ENCODE measurements around the gene PDLIM7. TPM values are rescaled to one million over a fixed set of nuclear protein-coding genes. Genes with fewer than 3 reads are reported as not detected.
A peak's percentile ranks its signal among the peaks of the same experiment; 100 is the strongest.

Gene PDLIM7
- total and polyA plus RNA-seq, 2 experiments from 2014 or later, result 94.7 to 128 TPM

- Mint-ChIP-seq H3K27ac (0 out of 2 replicates have a peak overlapping the region, but pooled peaks have one; percentile 67), H3K9me3 (peaks cover 2% of the 10 kb centered on the region; the same call in 1 of the 3 replicates), H3K36me3 (ENCODE audit: low read depth) (peaks cover 59% of the 10 kb centered on the region), H3K4me1 (peaks cover 38% of the 10 kb centered on the region), H3K4me3 (no peak overlapping the region), H3K27me3 (ENCODE audit: insufficient read depth, low read depth, poor library complexity) (peaks cover 34% of the 10 kb centered on the region)
- Histone ChIP-seq H3K79me2 (replicated peaks; ENCODE audit: insufficient read depth) (peaks cover 20% of the 10 kb centered on the region), H3K9me2 (ENCODE audit: insufficient read depth) (no peaks in the 10 kb centered on the region), H3F3A (replicated peaks; ENCODE audit: low read depth) (peaks cover 38% of the 10 kb centered on the region; the same call in 1 of the 2 replicates), H4K20me1 (replicated peaks; ENCODE audit: insufficient read depth) (no peaks in the 10 kb centered on the region; the same call in 1 of the 2 replicates), H3K4me2 (no peak overlapping the region), H3K27ac (ENCODE audit: low read depth) (peak overlapping the region; percentile 74), H3K4me3 (no peak overlapping the region), H3K36me3 (ENCODE audit: insufficient read depth) (peaks cover 7% of the 10 kb centered on the region), H2AFZ (no peak overlapping the region), H3K4me1 (ENCODE audit: insufficient read depth) (peaks cover 30% of the 10 kb centered on the region), H3K27me3 (ENCODE audit: insufficient read depth) (no peaks in the 10 kb centered on the region)
- TF ChIP-seq CREB1 (CRISPR knock-in tag; IDR thresholded peaks at IDR 0.05; ENCODE audit: low read depth), result no peak
- ATAC-seq, result peak; percentile 0; the same call in 2 of the 3 replicates
- DNase-seq (ENCODE audit: low spot score), result peak; percentile 57
Observed at GRCh38 chr5:177491983-177492746, 5.2 kb downstream of the PDLIM7 start.

- H2AFZ ChIP-seq, result no peak overlapping the region
- H3K4me1 Mint-ChIP-seq, result peaks cover 38% of the 10 kb centered on the region
- peaks cover 35% of the 10 kb centered on the region for H3K27me3 Mint-ChIP-seq (ENCODE audit: insufficient read depth, low read depth, poor library complexity)
- peaks cover 2% of the 10 kb centered on the region; the same call in 1 of the 3 replicates for H3K9me3 Mint-ChIP-seq
- H3K27me3 ChIP-seq (ENCODE audit: insufficient read depth), result no peaks in the 10 kb centered on the region
- ATAC-seq (peak; percentile 59), DNase-seq (ENCODE audit: low spot score) (peak; percentile 94)
- no peak overlapping the region for H3K27ac ChIP-seq (ENCODE audit: low read depth)
- H3K4me3 Mint-ChIP-seq, result peak overlapping the region; percentile 46; the same call in 1 of the 3 replicates
- no peak overlapping the region for H3K4me3 ChIP-seq
- H3K4me2 ChIP-seq, result peak overlapping the region; percentile 64; the same call in 1 of the 2 replicates
- H3K36me3 ChIP-seq (ENCODE audit: insufficient read depth), result peaks cover 10% of the 10 kb centered on the region
- peaks cover 39% of the 10 kb centered on the region; the same call in 1 of the 2 replicates for H3F3A ChIP-seq (replicated peaks; ENCODE audit: low read depth)
- TF ChIP-seq ZNF114 (CRISPR knock-in tag; IDR thresholded peaks at IDR 0.05), result no peak
- peak; percentile 81 for TF ChIP-seq CREB1 (CRISPR knock-in tag; IDR thresholded peaks at IDR 0.05; ENCODE audit: low read depth)
- TF ChIP-seq POLR2AphosphoS5 (IDR thresholded peaks at IDR 0.05; ENCODE audit: low read depth), result no peak; the same call in 1 of the 2 replicates
- TF ChIP-seq ZNF331 (CRISPR knock-in tag; IDR thresholded peaks at IDR 0.05; ENCODE audit: low read depth), result 0 out of 2 replicates have a peak, but pooled peaks have one; percentile 3
- TF ChIP-seq, protein P1, sequence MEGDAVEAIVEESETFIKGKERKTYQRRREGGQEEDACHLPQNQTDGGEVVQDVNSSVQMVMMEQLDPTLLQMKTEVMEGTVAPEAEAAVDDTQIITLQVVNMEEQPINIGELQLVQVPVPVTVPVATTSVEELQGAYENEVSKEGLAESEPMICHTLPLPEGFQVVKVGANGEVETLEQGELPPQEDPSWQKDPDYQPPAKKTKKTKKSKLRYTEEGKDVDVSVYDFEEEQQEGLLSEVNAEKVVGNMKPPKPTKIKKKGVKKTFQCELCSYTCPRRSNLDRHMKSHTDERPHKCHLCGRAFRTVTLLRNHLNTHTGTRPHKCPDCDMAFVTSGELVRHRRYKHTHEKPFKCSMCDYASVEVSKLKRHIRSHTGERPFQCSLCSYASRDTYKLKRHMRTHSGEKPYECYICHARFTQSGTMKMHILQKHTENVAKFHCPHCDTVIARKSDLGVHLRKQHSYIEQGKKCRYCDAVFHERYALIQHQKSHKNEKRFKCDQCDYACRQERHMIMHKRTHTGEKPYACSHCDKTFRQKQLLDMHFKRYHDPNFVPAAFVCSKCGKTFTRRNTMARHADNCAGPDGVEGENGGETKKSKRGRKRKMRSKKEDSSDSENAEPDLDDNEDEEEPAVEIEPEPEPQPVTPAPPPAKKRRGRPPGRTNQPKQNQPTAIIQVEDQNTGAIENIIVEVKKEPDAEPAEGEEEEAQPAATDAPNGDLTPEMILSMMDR (conservative IDR thresholded peaks at IDR 0.05; ENCODE audit: low read depth in 2 of 2), result peak; percentile 83 to 96
- H3K36me3 Mint-ChIP-seq (ENCODE audit: low read depth), result peaks cover 64% of the 10 kb centered on the region
- no peaks in the 10 kb centered on the region for H3K9me2 ChIP-seq (ENCODE audit: insufficient read depth)
- peaks cover 30% of the 10 kb centered on the region for H3K4me1 ChIP-seq (ENCODE audit: insufficient read depth)
- H4K20me1 ChIP-seq (replicated peaks; ENCODE audit: insufficient read depth), result no peaks in the 10 kb centered on the region; the same call in 1 of the 2 replicates
- peaks cover 19% of the 10 kb centered on the region for H3K79me2 ChIP-seq (replicated peaks; ENCODE audit: insufficient read depth)
- H3K27ac Mint-ChIP-seq, result 0 out of 2 replicates have a peak overlapping the region, but pooled peaks have one; percentile 56
Observed at GRCh38 chr5:177491429-177491945, 5.9 kb downstream of the PDLIM7 start.
